OCI-M2 (cell line): ENCODE data around the gene TUBB4A.

Source experiments
- DNase-seq: peaks from one replicate; lab custom pipeline; 2025; ENCODE audit not compliant: unreplicated experiment; lab: John Stamatoyannopoulos, UW

Gene TUBB4A

GRCh38 chr19:6446452-6446851 is 55.7 kb downstream of the TUBB4A start:
- no peak for DNase-seq
